ENCODE data around the gene KIFC3.
"Not testable (repeated sequence)": the region's sequence is repeated elsewhere in the genome, so short reads cannot be mapped to it uniquely, and the experiment has no call there.

Gene KIFC3

DNA sequence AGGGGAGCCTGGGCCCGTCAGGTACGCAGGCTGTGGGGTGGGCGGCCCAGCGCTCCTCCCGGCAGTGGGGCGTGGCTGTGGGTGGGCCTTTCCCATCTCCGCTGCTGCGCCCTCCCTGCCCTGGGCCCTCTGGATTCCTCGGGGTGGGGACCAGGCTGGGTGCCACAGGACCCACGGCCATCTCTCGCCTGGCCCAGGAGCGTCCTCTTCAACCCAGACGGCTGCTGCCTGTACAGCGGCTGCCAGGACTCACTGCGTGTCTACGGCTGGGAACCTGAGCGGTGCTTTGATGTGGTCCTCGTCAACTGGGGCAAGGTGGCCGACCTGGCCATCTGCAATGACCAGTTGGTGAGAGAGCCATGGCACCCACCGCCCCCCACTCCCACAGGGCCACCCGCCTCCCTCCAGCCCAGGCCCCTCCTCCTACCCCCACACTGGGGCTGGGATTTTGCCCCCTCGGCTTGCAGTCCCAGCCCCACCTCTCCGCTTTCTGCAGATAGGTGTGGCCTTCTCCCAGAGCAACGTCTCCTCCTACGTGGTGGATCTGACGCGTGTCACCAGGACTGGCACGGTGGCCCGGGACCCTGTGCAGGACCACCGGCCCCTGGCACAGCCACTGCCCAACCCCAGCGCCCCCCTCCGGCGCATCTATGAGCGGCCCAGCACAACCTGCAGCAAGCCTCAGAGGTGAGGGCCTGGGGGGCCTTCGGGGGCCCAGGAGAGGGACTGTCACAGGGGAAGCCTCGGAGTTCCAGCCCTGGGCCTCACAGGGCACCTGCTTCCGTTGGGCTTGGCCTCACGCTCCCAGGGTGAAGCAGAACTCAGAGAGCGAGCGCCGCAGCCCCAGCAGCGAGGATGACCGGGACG, 49.5 kb downstream of the KIFC3 start:
- no peak for DNase-seq

DNA sequence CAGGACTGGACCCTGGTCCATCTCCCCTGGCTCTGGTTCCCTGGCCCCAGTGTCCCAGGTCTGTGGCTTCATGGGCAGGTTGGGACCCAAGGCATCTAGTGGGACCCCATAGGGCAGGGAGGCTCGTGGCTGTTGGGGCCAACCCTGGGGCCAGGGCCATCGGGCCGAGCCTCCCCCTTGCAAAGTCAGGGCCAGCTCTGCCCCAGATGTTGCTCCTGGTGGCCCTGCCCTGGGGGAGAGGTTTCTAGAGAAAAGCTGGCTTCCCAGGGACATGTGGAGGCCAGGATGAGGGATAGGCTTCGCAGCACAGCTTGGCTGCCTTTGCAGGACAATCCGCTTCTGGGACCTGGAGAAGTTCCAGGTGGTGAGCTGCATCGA, 50.1 kb downstream of the KIFC3 start:
- DNase-seq = no peak

DNA sequence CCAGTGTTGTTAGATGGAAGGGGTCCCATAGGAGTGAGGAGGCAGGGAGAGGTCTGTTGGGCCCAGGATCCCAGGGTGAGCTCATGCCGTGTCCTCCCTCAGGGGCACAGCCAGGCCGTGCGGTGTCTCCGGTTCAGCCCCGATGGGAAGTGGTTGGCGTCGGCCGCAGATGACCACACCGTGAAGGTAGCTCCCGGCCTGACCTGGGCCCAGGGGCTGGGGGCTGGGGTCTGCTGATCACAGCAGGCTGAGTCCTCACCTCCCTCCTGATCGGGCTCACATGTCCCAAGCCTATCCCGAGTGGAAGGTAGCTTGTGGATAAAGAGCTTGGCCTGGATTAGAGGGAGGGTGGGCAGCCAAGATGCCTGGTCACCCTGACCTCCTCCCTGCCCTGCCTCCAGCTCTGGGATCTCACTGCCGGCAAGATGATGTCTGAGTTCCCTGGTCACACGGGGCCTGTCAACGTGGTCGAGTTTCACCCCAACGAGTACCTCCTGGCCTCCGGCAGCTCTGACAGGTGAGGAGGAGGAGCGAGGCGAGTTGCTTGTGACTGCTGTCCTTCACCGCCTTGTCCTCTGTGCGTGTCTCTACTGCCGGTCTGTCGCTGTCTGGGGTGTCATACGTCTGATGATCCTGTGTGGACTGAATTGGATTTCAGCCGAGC, 50.6 kb downstream of the KIFC3 start:
- DNase-seq = no peak

DNA sequence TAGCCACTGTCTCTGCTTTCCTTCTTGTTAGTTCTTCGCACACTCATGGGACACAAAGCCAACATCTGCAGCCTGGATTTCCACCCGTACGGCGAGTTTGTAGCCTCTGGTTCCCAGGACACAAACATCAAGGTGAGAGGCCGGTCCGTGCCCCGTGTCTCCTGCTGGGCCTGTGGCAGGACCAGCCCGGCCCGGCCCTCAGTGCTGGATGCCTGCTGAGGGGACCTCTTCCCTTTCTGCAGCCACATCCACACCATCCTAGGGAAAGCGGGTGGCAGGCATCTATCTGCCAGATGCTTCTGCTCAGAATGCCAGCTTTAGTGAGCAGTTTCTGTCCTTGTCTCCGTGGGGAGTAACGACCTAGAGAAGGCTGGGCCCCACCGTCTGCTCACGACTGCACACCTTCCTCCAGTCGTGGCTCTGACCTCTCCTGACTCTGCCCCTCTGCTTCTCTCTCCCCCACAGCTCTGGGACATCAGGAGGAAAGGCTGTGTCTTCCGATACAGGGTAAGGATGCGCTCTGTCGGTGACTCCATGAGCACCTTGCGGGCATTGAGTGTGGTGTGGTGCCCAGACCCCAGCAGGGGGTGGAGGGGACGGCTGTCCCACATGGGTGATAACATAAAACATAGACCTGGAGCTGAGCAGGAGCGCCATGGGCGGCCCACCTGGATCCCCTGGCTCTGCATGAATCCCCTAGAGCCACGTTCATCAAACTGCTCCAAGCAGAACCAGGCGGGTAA, 51.3 kb downstream of the KIFC3 start:
- no peak for DNase-seq

DNA sequence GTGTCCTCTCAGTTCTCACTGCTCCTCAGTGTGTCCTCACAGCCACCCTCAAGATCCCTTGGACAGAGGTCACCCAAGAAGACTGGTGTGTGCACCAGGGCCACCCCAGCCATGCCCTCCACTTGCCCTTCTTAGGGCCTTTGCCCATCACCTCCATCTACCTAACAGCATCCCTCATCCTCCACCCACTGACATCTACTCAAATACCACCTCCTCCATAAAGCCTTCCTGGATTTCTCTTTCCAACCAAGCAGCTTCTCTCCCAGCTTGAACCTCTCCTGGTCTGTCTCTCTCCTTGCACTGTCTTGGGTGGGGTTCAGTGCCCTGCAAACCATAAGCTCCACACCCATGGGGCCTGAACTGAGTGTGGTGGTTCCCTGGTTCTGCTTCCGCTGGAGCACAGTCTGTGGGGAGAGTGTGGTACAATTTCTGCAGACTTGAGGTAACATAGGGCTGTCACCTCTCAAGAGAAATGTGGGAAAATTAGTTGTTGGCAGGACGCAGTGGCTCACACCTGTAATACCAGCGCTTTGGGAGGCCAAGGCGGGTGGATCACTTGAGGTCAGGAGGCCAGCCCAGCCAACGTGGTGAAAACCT, 52.3 kb downstream of the KIFC3 start:
- DNase-seq = no peak

DNA sequence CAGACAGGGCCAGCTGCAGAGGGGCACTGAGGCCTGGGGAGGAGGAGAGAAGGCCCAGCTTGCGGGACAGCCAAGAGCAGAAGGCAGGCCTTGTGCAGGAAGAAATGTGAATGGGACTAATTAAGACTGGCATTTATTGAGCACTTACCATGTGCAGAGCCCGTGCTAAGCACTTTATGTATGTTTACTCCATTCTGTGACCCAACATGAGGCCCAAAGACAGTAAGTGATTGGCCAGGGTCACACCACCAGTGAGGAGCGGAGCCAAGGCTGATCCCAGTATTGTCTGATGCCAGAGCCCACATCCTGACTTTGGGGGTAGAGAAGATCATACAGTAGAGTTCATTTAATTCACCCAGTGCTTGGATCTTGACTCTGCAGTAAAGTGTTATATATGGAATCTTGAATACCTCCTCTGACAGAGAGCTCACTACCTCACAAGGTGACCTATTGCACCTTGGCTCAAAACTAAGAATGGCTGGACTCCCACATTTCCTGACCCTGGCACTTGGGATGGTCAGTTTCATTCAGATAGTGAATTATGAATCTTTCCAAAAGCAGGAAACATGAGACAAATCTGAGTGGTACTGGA, 53.1 kb downstream of the KIFC3 start:
- DNase-seq = no peak

DNA sequence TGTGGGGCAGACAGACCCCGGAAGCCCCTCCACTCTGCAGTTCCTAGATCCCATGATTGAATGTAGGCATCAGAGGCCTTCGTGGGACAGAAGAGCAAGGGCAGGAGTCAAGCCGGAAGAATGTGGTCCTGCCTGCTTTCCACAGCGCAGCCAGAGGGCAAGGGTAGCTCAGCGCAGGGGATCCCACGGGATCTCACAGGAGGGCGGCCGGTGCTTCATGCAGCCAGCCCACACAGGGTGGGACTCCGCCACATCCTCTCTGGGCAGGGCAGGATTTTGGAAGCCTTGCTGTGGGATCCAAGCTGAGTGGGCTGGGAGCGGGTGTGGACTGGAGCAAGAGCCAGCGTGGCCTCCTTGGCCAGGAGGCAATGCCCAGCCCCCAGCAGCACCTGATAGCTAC, 53.7 kb downstream of the KIFC3 start:
- DNase-seq = no peak

DNA sequence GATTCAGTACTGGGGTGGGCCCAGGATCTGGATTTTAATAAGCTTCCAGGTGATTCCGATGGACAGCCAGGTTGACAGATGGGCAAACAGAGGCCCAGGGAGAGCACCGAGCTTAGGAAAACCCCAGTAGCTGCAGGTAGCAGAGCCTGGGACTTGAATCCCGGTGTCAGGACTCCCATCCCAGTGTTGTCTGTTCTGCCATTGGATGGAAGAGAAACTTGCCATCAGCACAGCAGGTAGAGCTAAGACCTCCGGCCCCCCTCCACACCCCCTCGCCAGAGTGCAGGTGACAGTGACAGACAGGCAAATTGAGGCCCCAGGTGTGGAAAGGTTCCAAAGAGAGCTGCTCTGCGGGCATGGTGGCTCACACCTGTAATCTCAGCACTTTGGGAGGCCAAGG, 54.3 kb downstream of the KIFC3 start:
- no peak for DNase-seq

DNA sequence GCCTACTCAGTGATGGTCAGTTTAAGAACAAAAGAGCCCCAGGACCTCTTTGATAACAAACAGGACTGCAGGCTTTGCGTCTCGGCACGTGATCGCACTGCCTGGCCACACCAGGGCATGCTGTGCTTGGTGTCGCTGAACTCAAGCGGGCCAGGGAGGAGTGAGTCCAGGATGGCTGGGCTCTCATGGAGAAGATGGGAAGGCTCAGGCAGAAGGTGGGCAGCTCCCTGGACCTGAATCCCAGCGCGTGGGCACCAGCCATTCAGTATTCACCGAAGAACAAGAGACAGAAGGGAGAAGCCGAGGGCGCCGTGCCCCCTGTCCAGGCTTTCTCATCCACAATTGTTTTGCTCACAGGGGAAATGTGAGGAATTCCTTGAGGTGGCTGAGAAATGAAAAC, 54.8 kb downstream of the KIFC3 start:
- DNase-seq = no peak

DNA sequence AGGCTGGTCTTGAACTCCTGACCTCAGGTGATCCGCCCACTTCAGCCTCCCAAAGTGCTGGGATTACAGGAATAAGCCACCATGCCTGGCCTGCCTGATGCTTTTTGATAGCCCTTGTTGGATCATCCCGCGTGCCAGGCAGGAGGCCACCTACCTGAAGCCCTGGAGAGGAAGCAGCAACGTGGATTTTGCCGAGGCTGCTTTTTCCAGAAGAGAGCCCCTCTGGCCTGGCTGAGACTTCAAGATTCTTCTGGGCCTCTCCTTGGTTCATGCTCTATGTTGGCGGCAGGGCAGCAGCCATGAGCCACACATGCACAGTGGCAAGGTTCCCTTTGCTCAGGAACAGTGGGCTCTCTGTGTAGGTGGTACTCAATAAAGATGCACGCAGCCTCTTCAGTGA, 55.2 kb downstream of the KIFC3 start:
- no peak for DNase-seq

DNA sequence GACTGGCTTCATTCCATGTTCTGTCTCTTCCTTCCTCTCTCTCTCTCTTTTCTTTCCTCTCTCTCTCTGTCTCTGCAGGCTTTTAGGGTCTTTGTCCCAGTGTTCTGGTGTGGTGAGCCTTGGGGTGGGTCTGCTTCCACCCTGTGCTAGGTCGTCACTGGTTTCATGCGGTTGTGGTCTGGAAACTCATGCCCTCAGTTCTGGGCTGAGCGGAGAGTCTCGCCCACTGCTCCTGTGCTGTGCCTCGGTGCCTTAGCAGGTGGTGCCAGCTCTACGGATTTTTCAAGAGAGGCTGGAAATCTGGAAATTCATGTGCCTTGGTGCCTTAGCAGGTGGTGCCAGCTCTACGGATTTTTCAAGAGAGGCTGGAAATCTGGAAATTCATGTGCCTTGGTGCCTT, 56.0 kb downstream of the KIFC3 start:
- not testable (repeated sequence) for DNase-seq

DNA sequence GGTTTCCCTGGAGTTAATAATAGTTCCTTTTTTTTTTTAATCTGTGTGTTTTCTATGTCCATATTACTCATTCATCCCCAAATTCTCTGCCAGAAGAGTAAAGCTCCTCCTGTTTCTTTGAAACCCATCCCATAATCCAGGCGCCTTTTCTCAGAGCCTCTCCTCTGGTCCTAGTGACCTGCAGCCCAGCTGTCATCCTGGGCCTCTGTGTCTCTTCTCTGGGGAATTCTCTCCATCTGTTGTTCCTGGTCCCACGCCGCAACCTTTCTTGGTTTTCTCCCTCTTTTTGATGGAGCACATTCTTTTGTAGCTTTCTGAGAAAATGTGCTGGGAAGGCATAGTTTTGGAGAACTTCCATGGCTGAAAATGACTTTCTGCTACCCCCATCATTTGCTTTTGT, 56.5 kb downstream of the KIFC3 start:
- DNase-seq = no peak

DNA sequence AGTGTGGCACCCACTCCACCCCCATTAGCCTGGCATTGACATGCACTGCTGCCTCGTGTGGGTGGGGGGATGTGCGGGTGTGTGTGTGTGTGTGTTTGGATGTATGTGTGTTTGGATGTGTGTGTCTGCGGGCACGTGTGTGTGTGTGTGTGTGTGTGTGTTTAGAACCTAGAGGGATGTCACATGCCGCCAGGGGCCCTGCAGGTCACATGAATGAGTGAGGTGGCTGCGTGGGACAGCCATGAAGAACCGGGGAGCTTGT, 57.7 kb downstream of the KIFC3 start:
- DNase-seq = no peak

DNA sequence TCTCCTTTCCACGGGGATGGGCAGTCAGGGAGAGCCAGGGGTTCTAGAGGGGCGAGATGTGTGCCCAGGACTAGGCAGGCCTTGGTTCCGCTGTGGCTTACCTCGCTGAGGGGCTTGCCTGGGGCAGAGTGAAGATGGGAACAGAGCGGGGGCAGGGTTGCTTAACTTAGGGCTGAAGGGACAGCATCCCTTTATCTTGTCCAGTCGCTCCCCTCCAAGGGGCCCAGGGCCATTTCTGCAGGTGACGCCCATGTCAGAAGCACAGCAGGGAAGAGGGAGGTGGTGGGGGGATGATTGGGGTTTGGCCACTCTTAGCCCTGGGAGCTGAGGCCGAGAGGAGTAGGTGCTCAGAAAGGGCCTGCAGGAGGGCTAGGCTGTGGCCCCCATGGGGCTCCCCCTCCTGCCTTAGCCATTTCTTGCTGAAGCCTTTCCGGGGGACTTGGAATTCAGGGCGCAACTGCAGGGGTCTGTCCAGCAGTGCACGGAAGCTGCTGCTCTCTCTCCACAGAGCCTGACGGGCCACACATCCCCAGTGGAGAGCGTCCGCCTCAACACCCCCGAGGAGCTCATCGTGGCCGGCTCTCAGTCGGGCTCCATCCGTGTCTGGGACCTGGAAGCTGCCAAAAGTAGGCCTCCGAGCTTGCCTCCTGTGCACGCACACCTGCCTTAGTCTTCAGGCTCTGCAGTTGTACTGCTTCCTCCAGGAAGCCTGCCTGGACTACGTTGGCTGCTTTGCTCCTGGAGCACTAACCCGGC, 58.2 kb downstream of the KIFC3 start:
- DNase-seq = no peak

DNA sequence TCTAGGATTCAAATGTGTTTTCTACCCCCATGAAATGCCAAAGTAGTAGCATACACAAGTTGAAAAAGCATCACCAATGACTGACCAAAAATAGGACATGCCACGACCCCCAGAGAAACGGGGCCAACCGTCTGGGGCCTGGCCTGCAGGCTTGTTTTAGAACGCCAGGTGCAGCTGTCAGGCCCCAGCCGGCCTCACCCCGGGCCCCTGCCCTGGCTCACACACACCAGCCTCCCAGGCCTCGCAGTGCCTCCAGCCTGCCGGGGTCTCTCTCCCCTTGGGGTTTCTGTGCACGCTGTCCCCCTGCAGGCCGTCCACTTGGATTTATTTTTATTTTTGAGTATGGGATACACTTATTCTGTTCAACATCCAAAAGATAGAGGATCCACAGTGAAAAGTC, 58.8 kb downstream of the KIFC3 start:
- DNase-seq = no peak

DNA sequence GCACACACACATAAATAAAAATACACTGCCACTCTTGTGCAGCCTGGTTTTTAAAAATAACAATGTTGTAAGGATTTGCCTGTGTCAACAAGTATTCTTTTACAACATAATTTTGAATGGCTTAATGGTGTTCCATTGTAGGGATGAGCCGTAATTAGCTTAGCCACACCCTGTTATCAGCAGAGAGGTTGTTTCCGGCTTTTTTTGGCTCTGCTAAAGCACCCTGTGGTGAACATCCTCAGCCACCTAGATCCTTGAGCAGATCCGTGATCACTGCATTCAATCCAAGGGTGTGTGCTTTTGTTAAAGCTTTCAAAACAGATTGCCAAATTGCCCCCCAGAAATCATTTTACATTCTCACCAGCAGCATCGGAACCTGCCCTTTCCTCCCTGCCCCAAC, 59.7 kb downstream of the KIFC3 start:
- no peak for DNase-seq

DNA sequence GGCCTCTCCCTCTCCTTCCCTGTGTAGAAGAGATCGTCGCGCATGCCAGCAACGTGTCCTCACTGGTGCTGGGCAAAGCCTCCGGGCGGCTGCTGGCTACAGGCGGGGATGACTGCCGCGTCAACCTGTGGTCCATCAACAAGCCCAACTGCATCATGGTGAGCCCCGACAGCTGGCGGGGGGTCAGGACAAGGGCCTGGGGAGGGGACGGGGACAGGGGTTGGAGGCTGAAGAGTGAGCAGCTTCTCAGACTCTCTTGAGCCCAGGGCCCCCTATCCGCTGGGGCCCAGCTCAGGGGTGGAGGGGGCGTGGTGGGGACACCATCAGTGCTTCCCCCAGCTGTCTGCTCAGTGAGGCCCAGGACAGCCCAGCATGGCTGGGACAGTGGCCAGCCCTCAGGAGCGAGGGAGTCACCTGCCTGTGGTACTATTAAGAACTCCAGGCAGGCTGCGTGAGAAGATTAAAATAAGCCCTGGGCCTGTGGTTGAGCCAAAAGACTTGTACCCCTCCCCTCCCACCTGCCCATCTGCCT, 60.6 kb downstream of the KIFC3 start:
- no peak for DNase-seq

DNA sequence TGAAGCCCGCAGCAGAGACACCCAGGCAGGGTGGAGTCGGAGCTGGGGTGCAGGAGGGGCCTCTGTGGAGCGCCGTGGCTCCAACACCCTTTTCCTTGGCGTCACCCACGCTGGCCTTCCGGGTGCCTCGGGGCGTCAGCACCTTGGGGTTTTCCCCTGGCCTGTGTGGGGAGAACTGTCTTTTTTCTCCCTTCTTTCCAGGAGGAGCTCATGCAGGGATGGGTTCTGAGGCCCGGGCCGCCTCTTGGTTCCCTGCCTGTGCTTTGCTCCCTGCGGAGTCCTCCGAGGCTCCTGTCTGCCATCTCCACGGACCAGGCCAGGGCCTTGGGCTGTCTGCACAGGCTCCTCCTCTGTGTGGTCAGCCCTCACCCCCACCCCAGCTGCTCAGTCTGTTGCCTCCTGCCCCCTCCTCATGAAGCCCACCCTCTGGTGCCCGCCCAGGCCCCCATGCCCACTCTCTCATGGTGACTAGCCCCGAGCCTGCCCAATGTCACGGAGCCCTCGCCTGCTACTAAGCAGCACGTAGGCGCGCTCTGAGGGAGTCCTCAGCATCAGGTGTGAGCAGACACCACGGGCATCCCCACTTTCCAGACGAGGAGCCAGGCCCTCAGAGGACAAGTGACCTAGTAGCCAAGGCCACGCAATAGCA, 61.7 kb downstream of the KIFC3 start:
- no peak for DNase-seq

DNA sequence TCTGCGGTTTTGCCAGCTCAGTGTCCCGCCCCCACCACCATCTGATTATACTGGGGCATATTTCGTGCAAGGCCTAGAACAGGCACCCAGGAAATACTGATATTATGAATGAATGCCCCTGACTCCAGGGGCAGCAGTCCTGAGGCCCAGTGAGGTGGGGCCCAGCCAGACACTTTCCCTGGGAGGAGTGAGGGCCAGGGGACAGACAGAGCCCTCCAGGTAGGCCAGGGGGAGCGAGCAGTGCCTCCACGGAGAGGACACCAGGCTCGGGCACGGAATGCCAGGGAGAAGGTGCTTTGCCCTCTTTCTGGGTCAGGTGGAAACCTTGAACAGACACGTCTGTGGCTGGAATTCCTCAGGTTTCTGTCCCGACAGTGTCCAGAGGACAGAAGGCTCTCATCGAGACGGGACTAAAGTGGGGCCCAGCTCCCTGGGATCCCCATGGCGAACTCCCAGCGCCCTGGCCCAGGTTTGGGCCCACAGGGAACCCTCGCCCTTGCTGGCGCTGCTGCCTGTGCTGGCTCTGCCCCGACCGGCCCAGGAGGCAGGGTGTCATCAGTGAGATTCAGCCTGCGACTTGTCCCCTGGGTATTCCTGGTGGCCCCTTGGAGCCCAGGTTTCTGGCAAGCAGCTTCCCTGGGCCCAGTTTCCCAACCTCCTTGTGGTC, 62.4 kb downstream of the KIFC3 start:
- DNase-seq = no peak

DNA sequence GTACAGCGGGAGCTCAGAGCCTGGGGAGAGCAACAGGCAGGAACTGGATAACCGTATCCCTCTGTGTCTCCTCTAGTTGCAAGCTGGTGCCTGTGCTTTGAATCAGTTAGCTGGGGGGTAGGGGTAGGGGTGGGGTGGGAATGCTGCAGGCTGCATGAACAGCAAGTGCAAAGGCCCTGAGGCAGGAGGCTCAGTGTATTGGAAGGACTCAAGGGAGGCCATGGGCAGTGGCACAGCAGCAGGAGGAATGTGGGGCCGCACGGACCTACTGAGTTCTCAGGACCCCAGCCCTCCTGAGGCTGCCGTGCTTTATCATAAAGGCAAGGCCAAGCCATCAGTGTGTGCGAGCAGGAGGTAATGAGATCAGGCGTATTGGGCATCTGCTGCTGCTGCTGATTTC, 63.4 kb downstream of the KIFC3 start:
- no peak for DNase-seq
